Cardiac ventricle fibroblast (primary cell): ENCODE results near the gene OR4C15. TPM values are rescaled to one million over a fixed set of nuclear protein-coding genes. Genes with fewer than 3 reads are reported as not detected.

Experiments used
- total RNA-seq: library from RNA; depleted of rRNA; stranded (reverse); fragments of >200 nt; gene quantifications from 2 replicates; pipeline ENCODE4 v1.2.3, GENCODE V29; 2015

OR4C15 gene
- not detected in 2 replicates for total RNA-seq

DNA sequence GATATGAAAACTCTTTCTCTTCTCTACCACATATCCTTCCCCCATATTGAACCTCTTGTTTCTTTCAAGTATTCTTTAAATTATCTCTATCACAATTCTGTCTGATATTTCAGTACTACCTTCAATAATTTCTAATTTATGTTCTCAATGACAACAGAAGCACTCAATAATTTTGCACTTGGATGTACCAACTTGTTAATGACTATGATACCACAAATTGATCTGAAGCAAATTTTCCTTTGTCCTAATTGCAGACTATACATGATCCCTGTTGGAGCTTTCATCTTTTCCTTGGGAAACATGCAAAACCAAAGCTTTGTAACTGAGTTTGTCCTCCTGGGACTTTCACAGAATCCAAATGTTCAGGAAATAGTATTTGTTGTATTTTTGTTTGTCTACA lies at the start of gene OR4C15:
Gene OR4C15, plus strand, starts transcription at position 301 of the 400 bp plus-strand sequence. Its CDS starts 0 bp downstream, at position 301.

GRCh38 chr11:55571828-55572227 lies 17.6 kb downstream of the OR4C15 start, which contains the start of gene OR4C16:
Gene OR4C16, plus strand, starts transcription at chr11:55572128. Its CDS starts 0 bp downstream, at chr11:55572128.

Other genes with a start within 250 kb of the OR4C15 start
- not detected in 2 replicates for gene OR4A16, start 211.3 kb upstream of the OR4C15 start, total RNA-seq
- not detected in 2 replicates for gene OR4A15, start 186.5 kb upstream of the OR4C15 start, total RNA-seq
- not detected in 2 replicates for gene OR4C16, start 17.7 kb downstream of the OR4C15 start, total RNA-seq
- gene OR4C11, start 53.2 kb downstream of the OR4C15 start, total RNA-seq = not detected in 2 replicates
- gene OR4P4, start 80.6 kb downstream of the OR4C15 start, total RNA-seq = not detected in 2 replicates
- not detected in 2 replicates for gene OR4S2, start 93.9 kb downstream of the OR4C15 start, total RNA-seq
- gene OR4C6, start 107.7 kb downstream of the OR4C15 start, total RNA-seq = not detected in 2 replicates
- not detected in 2 replicates for gene OR5D13, start 219.0 kb downstream of the OR4C15 start, total RNA-seq
- gene OR5D14, start 241.1 kb downstream of the OR4C15 start, total RNA-seq = not detected in 2 replicates